ENCODE results near the gene PHTF2.

DNA sequence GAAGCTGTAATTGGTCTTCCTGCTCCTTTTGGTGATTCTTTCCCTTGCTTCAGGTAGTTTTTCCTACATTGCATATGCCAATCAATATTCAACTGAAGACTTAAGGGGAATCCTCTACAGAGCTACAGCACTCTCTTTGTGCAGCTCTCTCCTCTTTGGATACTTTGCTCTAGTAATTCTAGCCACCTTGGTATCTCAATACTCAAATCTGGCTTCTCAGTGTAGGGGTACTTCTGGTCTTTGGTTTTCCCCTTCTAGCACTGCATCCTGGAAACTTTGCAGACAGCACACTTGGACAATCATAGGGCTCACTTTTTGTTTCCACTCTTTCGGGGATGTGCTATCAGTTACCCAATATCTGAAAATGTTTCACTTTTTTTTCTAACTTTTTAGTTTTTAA, 9.9 kb downstream of the PHTF2 start:
- TF ChIP-seq, protein P1, sequence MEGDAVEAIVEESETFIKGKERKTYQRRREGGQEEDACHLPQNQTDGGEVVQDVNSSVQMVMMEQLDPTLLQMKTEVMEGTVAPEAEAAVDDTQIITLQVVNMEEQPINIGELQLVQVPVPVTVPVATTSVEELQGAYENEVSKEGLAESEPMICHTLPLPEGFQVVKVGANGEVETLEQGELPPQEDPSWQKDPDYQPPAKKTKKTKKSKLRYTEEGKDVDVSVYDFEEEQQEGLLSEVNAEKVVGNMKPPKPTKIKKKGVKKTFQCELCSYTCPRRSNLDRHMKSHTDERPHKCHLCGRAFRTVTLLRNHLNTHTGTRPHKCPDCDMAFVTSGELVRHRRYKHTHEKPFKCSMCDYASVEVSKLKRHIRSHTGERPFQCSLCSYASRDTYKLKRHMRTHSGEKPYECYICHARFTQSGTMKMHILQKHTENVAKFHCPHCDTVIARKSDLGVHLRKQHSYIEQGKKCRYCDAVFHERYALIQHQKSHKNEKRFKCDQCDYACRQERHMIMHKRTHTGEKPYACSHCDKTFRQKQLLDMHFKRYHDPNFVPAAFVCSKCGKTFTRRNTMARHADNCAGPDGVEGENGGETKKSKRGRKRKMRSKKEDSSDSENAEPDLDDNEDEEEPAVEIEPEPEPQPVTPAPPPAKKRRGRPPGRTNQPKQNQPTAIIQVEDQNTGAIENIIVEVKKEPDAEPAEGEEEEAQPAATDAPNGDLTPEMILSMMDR (IDR thresholded peaks at IDR 0.05), result no peak
- TF ChIP-seq POLR2A (IDR thresholded peaks at IDR 0.05; ENCODE audit: low read depth), result no peak
- TF ChIP-seq POLR2AphosphoS5 (IDR thresholded peaks at IDR 0.05), result no peak
- TF ChIP-seq EP300 (IDR thresholded peaks at IDR 0.05), result no peak
